GM19025 (cell line): Measurements from ENCODE around the gene PHC3.
A peak's percentile ranks its signal among the peaks of the same experiment; 100 is the strongest.

ENCODE experiments used
- ATAC-seq: cut with Tn5 transposase; IDR thresholded peaks from one replicate; pipeline ENCODE4 v1.9.1; 2021; ENCODE audit warnings: mild to moderate bottlenecking, low read depth, moderate library complexity; ENCODE audit not compliant: unreplicated experiment

Gene PHC3

DNA sequence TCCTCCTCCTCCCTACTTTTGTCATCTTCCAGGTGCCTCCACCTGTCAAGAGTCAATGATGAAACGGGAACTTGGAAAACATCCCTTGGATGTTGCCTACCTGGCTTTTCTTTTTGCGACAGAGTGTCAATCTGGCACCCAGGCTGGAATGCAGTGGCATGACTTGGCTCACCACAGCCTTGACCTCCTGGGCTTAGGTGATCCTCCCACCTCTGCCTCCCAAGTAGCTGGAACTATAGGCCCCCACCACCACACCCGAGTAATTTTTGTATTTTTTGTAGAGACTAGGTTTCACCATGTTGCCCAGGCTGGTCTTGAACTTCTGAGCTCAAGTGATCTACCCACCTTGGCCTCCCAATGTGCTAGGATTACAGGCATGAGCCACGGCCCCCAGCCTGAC, 100.9 kb downstream of the PHC3 start:
- no peak for ATAC-seq

- no peak for ATAC-seq
These were observed 101.9 kb downstream of the PHC3 start for GRCh38 chr3:170079536-170080165.

GRCh38 chr3:170078620-170079281, 102.8 kb downstream of the PHC3 start:
- no peak for ATAC-seq

DNA sequence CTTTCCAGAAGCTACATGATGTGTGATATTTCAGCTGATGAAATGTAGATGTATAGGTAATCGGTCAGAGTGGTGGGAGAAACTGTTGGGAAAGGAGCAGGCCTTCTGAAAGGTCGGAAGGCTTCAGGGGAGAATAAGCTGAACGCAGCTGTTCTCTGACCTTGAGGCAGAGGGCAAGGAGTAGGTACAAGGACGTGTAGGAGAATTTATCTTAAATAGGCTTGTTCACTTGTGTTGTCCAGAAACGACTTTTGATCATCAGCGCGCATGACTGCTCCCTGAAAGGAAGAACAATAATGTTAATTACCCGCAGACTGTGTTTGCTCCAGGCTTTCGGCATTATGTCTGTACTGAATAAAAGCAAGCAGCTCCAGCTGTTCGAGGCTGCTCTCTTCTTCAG, 104.2 kb downstream of the PHC3 start:
- ATAC-seq = no peak

DNA sequence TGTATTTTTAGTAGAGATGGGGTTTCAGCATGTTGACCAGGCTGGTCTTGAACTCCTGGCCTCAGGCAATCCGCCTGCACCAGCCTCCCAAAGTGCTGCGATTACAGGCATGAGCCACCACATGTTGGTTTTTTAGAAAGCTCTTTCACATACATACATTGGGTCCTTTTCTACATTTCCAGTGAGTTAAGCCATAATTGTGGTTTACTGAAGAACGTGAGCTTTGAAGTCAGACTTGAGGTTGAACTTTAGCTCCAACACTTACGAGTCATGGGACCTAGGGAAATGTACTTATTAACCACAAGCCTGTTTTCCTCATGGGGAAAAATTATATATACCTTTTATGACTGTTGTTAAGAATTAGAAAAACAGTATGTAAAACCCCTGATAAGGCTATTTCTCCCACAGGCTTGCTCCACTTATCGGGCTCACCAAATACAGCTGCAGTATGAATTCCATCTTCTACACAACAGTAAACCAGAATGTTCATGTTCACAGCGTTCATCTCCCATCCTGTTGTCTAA, 104.8 kb downstream of the PHC3 start:
- ATAC-seq = no peak

- no peak for ATAC-seq
These were observed 106.0 kb downstream of the PHC3 start for GRCh38 chr3:170075441-170076091.

DNA sequence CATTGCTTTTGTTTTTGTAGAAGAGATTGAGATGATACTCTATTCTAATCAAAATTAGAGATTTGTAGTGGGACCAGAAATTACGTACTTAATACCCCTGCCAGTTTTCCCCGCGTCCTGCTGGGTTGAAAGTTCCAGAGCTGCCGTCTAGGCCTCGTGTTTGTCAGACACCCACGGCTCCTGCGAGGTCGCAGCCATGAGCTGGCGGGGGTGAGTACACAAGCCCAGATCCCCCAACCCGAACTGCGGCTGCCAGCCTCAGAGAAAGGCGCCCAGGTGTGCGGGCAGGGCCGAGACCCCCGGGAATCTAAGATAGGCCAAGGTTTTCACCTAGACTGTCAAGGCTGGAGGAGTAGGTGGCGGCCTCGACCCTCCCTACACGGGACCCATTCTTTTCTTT, 117.4 kb downstream of the PHC3 start:
- ATAC-seq = no peak

DNA sequence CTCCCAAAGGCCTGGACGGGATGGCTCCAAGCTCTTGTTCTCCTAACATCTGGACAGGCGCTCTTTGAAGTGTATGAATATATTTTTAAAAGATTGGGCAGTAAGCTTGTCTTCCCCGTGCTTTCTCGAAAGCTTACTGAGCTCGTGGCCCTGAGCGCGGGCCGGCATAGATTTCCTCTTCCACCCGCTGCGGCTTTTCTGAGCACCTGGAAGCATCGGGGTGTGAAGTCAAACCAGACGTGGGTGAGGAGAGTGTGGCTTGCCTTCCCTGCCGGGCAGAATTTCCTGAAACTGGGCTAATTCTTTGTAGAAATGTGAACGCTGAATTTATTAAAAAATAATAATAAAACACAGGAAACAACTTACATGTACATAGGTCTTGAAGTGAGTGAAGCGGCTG, 117.8 kb downstream of the PHC3 start:
- ATAC-seq = no peak

- no peak for ATAC-seq
These were observed 118.8 kb downstream of the PHC3 start for GRCh38 chr3:170062769-170063168.

DNA sequence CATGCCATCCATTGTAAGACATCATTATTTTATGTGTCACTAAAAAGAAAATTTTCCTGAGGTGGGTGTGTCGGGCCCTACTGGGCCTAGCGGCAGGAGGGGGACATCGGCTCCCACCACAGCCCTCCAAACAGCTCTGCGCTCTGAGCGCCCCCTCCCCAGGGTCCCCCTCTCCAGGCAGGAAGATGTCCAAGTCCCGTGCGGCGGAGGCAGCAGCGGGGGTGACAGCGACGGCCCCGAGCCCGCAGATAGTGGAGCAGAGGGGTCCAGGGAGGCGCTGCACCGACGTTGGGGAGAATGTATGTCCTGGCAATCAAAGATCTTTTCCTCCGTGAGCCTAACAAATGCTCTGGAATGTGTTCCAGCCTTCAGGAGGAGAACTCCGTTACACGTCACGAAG, 119.5 kb downstream of the PHC3 start:
- no peak for ATAC-seq

DNA sequence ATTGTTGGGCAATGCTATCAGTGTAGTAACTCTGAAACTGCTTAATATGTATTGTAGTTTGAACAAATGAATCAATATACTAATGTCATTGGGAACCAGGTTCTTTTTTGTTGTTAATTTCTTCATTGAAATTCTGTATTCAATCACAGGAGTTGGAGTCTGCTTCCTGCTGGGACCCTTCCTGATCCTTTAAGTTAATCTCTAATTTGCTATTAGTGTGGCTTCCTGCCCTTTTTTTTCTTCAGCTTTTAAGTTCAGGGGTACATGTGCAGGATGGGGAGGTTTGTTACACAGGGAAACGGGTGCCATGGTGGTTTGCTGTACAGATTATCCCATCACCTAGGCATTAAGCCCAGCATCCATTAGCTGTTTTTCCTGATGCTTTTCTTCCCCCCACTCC, 122.1 kb downstream of the PHC3 start:
- no peak for ATAC-seq

DNA sequence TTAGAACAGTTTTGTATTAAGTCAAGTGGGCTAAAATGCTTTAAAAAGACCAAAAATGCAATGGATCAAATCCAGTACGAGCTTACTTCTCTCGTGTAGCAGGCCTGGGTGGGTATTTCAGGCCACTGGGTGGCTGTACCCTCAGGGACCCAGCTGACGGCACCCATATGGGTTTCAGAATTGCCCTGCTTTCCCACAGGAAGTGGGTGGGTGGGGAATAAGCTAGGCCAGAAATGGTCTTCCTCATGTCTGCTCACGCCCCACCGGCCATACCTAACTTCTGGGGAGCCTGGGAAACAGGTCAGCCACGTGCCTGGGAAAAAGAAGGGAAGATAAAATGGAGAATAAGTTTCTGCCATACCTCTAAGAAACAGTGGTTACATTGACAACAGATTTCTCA, 123.4 kb downstream of the PHC3 start:
- no peak for ATAC-seq

DNA sequence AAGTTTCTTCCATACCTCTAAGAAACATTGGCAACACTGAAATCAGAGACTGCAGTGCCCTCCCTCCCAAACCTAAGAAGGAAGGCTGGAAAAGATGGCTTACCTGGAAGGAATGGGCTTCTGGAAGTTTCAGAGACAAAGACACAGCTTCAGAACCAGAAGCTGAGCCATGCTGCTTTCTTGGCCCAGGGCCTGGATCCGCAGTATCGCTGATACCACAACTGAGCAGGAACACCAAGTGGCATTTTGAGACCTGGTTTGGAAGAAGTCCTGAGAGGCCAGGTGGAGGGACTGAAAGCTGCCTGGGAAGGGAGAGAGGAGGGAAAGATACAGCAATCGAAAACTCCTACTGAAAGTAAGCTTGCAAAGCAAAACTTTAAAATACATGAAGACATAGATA, 124.0 kb downstream of the PHC3 start:
- no peak for ATAC-seq

- ATAC-seq = peak; percentile 88
These were observed 124.7 kb downstream of the PHC3 start for GRCh38 chr3:170056710-170057454.

GRCh38 chr3:170055209-170055608, 126.3 kb downstream of the PHC3 start:
- peak; percentile 56 for ATAC-seq

DNA sequence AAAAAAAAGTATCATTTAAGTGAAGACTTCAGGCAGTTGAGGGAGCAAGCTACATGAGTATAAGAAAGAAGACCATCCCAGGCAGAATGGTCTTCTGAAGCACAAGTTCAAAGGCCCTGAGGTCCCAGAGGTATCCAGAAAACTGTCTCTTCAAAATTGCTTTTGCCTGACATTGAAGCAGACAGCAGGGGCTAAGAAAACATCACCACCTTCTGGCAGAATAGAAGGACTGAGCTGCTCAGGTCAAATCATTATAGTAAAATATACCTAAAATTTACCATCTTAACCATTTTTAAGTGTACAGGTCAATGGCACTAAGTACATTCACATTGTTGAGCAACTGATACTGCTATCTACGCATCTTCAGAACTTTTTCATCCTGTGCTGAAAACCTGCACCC, 127.3 kb downstream of the PHC3 start:
- ATAC-seq = no peak

GRCh38 chr3:170052398-170052797, 129.1 kb downstream of the PHC3 start:
- no peak for ATAC-seq

DNA sequence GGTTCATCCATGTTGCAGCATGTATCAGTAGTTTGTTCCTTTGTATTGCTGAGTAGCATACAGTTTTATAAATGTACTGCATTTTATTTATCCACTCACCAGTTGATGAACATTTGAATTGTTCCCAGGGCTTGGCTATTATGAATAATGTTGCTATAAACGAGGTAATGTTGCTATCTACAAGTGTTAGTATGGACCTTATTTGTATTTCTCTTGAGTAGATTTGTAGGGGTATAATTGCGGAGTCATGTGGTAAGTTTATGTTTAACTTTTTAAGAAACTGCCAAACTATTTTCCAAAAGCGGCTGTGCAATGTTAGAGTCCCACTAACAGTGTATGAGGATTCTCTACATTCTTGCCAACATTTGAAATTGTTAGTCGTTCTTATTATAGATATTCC, 130.8 kb downstream of the PHC3 start:
- no peak for ATAC-seq

DNA sequence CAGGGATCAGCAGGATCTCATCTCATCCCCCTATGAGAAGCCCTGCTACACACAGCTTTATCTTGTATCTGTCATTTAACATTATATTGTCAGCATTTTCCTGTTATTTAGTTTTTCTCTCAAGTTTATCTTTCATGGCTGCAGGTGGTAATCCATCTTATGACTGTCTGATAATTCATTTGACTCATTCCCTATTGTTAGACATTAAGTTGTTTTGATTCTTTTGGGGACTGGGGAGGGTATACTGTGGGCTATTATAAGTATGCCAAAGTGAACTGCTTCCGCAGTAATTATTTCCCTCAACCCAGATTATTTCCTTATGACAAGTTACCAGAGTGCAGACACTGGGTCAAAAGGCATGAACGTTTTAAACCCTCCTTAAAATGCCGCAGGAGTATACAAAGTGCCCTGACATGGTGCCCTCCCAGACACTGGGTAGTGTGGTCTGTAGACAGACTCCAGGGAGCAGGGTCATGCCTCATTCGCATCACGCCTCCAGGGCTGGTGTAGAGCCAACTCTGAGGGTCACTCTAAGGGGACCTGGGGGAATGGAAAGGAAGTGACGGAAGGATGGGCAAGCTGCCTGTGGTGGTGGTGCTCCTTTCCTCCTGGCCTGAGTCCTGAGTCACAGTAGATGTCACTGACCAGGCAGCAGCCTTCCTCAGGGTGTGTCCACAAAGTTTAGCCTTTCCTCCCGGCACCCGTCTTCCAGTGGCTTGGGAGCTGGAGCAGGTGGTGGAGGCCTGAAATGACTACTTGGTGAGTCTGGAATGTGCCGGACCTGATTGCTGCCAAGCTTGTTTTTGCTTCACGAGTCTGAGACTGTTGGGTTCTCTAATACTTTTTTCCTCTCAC, 132.2 kb downstream of the PHC3 start:
- ATAC-seq = no peak

DNA sequence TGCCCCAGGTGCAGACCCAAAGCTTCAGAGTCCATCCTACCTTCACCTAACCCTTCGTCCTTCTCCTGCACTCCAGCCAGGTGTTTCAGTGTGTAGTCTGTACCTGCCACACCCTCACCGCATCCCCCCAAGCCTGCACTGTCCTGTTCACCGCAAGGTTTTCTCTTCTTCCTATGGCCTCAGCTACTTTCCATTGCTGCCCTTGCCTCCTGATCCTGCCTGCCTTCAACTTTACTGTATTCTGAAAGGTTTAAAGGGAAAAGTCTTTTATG, 134.5 kb downstream of the PHC3 start:
- ATAC-seq = no peak
